GM19463 (cell line): Measurements from ENCODE around the gene PPP3CA.

Experiments
- ATAC-seq: cut with Tn5 transposase; IDR thresholded peaks from one replicate; pipeline ENCODE4 v1.9.1; 2021; ENCODE audit warnings: mild to moderate bottlenecking, moderate library complexity; ENCODE audit not compliant: unreplicated experiment

The PPP3CA gene

DNA sequence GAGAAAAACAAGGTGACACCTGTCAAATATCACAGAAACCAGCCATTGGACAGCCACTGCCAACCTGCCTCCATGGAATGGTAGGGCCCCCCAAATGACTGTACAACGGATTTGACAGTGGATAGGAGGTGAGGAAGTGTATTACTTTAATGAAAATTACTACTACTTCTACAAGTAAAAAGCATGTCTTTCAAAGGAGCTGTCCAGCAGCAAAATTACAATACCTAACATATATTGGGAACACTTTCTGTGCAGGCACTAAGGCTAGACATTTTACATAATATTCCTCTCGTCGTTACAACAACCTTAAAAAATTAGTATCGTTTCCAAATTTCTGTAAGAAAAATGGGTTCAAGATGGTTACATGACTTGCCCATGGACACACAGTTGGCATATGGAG lies 14.9 kb downstream of the PPP3CA start:
- ATAC-seq, result no peak

DNA sequence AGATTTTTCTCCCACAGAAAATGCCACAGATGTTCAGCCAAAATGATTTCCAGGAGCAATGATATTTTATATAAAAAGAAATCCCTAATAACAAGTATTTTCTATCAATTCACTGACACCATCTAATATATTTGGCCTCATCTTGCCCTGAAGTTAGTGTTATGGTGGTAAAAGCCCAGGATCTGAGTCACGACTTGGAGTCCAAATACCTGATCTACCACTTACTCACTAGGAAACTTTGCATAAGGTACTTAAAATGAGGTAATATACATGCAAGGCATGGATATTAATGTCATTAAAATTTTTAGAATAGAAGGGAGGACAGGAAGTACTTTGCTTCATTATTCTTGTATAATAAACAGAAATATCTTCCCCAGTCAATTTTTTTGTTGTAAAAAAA lies 16.3 kb downstream of the PPP3CA start:
- no peak for ATAC-seq

DNA sequence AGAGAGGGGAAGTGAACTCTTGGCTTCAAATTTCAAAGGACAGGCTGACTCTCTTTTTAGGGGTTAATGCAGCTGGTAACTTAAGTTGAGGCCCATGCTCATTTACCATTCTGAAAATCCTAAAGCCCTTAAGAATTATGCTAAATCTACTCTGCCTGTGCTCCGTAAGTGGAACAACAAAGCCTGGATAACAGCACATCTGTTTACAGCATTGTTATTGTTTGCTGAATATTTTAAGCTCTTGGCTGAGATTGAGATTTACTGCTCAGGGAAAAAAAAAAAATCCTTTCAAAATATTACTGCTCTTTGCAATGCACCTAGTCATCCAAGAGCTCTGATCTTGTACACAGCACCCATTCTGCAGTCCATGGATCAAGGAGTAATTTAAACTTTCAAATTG lies 17.7 kb downstream of the PPP3CA start:
- no peak for ATAC-seq

DNA sequence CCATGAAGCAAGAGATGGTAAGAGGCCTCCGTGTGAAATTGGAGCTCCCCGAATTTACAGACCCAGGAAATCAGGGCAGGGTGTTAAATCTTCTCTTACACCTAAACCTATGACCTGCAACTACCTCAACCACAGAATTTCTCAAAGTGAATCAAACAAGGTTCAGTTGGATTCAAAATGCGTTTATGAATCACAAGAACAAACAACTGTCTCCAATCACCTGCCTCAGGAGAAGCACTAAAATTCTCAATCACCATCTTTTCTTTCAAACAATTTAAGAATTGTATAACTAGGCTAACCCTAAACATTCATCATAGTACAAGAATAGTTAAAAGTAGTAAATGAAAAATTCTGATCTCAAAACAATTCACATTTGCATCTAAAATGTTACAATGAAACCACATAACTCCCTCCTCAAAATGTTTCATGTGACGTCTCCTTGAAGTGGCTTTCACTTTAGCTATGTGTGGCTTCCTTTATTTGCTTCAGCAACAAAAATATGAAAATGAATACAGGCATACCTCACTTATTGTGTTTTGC lies 19.2 kb downstream of the PPP3CA start:
- ATAC-seq, result peak; percentile 86

DNA sequence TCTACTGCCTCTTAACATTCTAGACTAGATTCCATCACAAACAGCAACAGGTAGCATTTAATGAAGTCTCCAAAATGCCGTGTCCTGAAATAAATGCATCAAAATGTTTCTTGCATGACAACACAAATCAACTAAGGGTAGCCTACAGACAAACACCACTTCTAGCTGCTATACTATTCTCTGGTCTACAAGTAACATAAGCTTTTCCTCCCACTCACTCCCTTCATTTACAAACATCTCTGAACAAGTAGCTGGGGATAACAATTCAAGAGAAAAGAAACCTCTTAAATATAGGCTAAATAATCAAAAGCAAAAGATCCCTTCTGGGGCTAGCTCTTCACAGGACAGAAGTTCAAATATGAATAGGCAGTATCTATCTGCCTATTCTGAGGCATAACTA lies 20.8 kb downstream of the PPP3CA start:
- no peak for ATAC-seq

DNA sequence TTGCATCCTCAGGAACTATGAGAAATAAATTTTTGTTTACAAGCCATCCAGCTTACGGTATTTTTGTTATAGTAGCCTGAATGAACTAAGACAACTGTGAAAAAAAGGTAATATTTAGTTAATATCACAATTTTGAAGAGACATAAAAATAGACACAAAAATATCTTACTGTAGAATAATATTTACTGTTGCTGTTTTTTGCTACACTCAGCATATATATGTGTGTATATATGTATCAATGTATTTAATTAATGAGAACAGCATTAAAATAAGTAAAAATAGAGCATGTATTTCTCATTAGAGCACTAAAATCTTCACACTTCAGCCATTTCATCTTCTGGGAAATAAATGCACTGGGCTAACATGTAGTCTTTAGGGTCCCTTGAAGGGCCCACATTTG lies 24.6 kb downstream of the PPP3CA start:
- no peak for ATAC-seq

DNA sequence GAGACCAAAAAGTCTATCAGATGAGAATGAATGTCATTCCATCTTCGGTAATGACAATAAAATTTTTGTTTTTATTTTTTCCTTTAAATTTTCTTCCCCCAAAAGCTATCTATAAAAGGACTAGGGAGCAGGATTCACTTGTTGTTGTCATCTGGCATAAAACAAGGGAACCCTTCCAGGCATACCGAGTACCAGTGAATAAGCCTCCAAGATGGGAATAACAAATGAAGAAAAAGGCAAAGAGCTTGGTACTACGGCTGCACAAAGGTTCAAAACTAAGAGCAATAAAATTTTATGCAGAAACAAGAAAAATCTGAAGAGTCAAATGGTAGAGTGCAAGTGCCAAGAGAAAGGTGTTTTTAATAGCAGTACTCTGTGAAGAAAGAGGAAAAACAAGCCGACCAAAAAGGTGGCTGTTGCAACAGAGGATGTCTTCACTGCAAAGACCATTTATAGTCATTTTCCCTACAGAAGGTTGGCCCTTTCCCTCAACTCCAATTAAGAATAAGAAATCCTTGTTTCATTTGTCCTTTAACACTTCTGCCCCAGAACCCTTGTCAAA lies 25.8 kb downstream of the PPP3CA start:
- no peak for ATAC-seq

DNA sequence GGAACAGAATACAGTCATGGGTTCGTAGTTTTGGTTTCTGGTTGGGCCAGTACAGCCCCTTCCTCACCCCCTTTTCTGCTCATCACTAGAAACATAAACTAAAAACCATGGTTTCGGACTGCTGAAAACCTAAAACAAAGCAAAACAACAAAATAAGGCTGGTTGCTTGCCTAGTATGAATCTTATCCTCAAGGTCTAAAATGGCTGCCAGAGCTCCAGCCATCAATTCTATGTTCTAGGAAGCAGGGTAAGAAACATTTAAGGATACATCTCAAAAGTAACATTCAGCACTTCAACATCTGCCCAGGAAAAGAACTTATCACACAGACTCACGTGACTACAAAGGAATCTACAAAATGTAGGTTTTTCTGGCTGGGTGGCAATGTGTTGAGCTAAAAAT lies 31.5 kb downstream of the PPP3CA start:
- no peak for ATAC-seq

DNA sequence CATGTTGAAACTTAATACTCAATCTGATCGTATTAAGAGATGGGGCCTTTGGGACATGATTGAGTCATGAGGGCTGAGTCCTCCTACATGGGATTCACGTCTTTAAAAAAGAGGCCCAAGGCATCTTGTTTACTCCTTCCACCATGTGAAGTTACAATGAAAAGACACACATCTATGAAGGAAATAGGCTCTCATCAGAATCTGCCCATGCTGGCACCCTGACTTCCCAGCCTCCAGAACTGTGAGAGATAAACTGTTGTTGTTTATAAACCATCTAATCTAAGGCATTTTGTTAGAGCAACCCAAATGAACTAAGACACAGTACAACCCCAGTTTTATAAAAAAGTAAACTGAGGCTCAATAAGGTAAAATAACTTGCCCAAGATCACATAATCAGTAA lies 32.3 kb downstream of the PPP3CA start:
- ATAC-seq, result no peak

DNA sequence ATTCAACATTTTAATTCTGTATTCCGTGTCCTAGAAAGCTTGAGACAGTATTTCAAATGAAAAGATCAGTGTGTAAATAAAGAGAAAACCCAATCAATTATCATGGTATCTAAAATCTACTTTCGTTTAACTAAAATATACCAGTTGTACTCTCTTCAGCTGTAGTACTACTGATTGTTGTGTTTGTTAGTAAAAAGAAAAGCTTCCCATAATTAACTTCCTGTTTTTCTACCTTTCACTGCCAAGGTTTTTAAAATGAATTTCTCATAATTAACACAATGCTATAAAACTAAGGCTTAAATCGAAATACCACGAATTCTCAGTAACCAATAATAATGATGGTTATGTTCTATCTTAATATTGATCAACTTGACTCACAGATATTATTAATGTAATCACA lies 37.4 kb downstream of the PPP3CA start:
- no peak for ATAC-seq

DNA sequence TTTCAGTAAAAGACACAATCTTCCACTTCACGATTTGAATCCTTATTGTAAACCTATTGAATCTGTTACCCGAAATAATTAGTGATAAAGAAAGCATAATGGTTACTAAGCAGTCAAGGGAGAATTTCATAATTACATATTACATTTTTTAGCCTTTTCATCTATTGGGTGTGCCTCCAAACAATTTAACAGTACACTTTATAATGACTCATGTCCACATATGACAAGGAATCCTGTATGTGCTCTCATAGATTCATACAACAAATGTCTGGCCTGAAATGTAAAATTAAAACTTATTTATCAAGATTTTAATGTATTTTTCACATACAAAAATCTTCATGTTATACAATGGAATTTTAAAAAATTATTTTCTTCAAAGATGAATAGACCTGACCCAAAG lies 39.4 kb downstream of the PPP3CA start:
- ATAC-seq, result no peak

DNA sequence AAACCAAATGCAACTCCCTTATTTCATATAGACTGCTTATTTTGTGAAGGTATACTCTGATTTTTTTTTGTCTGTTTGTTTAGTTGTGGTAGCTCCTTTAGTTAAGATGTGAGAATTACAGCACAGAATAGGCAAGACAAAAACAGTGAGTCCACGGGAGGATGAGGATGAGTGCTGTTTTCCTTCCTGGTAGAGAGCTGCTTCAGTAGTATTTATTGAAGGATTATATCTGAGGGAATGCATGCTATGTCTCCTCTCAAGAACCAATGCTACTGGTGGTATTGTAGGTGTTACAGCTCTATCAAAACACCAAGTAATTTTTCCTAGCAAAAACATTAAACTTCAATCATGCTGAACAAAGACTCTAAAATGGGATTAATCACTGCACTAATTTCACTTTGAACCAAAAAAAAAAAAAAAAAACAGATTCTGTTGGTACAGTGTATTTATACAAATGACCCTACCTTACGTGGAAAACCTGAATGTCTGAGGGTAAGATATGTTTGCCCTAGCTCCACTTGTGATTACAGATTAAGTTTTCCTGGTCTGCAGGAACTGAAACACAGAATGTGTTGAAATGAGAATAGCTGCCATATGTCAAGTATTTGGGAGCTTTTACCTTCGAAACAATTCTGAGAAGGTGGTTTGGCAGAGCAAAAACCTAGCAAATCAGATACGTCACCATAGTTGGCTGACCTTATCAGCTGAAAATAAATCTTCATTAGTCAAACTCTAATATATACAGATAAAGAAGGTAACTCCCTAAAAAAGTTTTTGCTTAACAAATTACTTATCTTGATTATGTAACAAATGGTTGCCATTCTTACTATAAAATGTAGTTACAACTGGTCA lies 40.3 kb downstream of the PPP3CA start:
- peak; percentile 18 for ATAC-seq

DNA sequence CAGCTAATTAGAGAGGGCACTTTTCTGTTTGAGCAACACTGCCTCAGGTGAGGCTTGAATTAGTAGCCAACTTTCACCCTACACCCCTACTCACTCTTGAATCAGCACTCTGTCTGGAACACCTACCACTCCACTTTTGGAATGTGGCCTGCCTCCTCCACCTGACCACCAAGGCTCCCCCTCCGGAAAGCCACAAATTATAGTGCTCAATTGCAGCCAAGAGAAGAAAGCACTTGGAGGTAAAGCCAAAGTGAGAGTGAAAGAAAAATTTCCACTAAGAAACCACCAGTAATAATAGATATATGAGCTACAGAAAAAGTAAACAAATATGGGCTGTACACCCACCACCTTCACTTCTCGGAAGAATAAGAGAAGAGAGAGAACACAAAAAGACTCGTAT lies 41.1 kb downstream of the PPP3CA start:
- ATAC-seq, result peak; percentile 57

DNA sequence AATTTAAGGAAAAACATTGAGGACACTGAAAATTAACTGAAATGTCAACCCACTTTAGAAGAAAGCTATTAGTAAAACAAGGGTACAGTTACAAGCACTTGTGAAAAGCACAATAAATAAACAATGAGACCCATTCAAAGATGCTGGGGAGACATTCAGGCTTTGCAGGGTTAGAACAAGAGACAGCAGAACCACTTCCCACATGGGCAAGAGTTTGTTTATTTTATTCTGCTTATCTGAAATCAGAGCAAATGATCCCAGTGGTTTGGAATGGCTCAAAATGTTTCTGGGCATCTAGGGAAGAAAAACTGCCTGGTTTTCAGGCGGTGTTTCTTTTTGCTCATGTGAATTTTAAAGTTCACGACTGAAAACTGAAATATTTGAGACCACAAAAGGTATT lies 42.4 kb downstream of the PPP3CA start:
- no peak for ATAC-seq

DNA sequence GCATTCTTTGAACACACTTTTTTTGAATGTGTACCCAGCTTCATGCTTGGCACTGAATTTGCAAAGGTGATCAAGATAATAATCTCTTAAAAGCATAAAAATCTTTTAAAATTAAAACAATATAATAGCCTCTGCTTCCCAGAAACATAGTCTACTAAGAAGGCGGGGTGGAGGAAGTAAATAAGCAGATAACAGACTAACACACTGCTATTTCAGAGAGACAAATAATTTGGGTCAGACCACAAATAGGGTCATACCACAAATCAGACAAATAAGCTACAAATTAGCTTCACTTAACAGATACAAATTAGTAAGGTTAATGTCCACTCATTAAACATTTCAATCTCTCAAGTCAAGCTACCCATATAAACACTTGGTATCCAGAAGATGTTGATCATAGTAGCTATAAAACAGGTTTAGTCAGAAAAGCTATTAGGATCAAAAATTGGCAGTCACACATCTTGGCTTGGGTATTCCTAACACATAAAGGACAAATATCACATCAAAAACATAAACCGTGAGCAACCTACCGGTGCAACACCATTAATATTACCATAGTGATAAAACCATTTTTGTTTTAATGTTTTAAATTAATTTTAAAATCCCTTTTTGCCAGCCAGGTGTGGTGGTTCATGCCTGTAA lies 47.3 kb downstream of the PPP3CA start:
- no peak for ATAC-seq

DNA sequence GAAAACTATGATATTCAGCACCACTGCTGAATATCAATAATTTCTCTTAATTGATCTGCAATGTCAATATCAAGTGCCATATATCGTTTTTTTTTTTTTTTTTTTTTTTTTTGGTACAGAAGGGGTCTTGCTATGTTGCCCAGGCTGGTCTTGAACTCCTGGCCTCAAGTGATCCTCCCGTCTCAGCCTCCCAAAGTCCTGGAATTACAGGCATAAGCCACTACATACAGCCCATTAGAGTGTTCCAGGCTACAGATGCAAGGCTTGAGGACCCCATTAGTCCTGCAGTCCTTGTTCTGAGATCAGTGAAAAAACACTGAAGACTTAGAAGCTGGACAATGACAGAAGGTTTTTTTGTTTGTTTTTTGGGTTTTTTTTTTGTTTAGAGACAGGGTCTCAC lies 48.3 kb downstream of the PPP3CA start:
- ATAC-seq, result no peak

DNA sequence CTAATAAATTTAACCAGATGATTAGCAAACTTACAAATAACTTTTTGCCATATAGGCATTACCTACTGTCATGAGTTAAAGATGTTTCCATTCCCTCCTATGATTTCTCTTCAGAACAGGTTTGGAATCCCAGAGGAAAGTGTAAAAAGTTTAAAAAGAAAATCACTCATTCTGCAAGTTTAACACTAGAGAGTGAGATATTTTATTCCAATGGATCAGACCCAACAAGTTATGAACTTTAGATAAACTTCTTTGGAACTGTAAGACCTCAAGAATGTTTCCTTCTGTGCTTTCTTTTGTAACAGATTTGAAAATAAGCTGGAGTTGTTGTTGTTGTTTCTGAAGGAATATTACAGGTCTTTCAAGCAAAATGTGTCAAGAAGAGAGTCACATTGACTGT lies 51.6 kb downstream of the PPP3CA start:
- ATAC-seq, result no peak

DNA sequence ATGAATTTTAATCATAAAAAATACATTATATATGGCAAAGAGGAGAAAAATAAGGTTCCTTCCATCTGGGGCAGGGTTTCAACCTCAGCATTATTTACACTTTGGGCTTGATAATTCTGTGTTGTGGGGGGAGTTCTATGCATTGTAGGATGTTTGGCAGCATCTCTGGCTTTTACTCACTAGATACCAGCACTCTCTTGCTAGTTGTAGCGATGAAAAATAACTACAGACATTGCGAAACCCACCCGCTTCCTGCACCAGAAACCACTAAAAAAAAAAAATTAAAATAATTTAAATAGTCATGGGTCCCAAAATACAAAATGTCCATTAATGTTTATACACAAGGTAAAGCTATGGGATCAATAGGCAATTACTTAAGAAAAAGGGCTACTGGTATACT lies 52.7 kb downstream of the PPP3CA start:
- no peak for ATAC-seq

DNA sequence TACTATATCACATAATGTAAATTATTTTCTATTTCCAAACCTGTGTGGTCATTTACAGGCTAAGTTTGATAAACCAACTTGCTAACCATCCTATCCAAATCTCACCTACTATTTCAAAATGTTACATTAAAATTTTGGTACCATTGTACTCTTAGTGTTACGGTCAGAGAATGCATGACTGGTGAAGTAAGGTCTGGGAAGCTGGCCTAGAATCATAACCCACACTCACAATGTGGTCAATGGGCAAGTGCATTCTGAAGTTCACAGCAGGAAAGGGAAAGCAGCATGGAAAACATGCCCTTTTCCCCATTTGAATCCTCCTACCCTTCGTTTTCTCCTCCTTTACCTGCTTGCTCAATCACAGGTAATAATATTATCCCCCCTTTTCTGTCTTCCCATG lies 54.4 kb downstream of the PPP3CA start:
- ATAC-seq, result no peak

DNA sequence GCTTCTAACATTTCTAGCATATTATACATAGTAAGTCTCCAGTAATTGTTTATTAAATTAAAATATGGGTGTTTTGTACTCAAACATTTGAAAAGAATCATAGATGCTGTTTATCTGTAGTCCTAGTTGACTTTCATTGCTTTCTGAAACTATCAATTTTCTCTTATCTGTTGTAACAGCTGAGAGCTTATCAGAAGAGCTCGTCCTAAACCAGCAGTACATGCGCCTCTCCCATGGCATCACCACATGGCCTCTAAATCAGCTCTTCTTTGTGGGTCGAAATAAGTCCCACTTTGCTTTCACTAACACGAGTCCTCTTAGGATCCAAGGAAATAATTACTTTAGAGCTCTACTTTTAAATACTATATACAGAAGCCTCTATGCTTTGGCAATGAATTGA lies 55.1 kb downstream of the PPP3CA start:
- ATAC-seq, result no peak

DNA sequence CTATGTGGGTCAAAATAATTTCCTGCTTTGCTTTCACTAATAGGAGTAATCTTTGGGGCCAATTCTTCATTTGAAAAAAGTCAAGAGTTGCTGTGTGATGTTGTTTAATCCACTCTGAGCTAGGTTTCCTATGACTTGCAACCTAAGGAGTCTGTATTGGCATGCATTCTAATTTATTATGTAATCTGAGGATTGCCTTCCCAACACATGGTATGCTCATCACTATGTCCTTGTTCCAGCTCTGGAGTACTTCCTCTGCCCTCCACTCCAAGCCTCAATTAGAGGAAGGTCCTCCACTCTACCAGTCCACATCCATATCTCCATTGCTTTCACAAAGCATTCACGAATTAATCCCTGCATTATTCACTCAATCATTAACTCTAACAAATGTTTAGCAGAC lies 56.1 kb downstream of the PPP3CA start:
- no peak for ATAC-seq

DNA sequence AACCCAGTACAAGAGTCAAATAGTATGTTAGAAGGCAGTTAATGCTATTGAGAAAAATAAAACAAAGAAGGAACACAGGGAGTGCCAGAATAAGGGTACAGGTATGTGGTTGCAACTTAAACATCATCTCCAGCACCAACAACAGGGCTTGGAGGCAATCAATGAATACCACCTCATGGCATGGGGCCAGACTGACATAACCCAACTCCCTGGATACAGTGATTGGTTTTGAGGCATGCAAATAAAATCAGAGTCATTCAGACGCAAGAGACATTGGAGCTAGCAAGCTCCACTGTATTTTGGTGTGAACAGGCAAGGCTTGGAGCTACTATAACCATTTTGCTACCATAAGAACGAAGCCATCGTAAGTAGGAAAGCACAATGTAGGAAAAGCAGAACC lies 56.7 kb downstream of the PPP3CA start:
- ATAC-seq, result no peak
